ENCODE data around the gene DCUN1D1. TPM values are rescaled to one million over a fixed set of nuclear protein-coding genes. Genes with fewer than 3 reads are reported as not detected.

Gene DCUN1D1
- total and polyA plus RNA-seq, 2 of the 8 experiments (the other 6 are each of a cell fraction or from before 2014, with no cell fraction given) = 6.8 to 70.3 TPM

DNA sequence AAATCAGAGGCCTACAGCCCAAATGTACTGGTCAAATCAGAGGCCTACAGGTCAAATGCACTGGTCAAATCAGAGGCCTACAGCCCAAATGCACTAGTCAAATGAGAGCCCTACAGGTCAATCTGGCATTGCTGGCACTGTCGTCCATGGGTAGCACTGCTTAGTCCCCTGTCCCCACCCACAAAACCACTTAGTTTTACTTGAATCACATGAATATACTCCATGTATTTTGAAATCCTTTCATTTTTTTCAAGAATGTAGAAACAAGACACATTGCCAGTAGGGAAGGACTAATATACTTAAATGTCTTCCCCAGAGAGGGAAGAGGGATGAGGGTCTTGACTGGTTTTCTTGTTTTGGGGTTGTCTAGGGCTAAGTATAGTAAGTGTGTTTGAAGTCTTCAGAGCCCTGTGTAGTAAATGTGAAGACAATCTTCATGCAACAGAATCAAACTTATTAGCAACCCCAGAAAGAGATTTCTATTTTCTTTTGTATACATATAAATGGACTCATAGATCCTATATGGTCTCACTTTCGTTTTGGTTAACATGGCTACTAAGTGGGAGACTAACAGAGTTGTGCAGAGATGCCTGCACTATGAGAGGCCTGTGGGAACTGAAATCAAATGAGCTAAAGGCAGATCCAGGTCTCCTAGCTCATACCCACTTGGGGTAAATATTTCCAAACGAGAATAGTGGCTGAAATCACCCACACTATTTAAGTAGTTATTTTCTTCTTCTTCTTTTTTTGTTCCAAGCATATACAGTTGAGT lies 38.3 kb upstream of the DCUN1D1 start (continued):
- no peak for TF ChIP-seq TAF7 (optimal IDR thresholded peaks at IDR 0.05; ENCODE audit: borderline replicate concordance, low read depth, low read length)
- TF ChIP-seq, protein P1, sequence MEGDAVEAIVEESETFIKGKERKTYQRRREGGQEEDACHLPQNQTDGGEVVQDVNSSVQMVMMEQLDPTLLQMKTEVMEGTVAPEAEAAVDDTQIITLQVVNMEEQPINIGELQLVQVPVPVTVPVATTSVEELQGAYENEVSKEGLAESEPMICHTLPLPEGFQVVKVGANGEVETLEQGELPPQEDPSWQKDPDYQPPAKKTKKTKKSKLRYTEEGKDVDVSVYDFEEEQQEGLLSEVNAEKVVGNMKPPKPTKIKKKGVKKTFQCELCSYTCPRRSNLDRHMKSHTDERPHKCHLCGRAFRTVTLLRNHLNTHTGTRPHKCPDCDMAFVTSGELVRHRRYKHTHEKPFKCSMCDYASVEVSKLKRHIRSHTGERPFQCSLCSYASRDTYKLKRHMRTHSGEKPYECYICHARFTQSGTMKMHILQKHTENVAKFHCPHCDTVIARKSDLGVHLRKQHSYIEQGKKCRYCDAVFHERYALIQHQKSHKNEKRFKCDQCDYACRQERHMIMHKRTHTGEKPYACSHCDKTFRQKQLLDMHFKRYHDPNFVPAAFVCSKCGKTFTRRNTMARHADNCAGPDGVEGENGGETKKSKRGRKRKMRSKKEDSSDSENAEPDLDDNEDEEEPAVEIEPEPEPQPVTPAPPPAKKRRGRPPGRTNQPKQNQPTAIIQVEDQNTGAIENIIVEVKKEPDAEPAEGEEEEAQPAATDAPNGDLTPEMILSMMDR (IDR thresholded peaks at IDR 0.05; ENCODE audit: control extremely low read depth in 1 of 3, insufficient read depth in 1 of 3, low read depth in 1 of 3, low read length in 3 of 3) = no peak
- no peak for TF ChIP-seq RBBP5 (IDR thresholded peaks at IDR 0.05; ENCODE audit: borderline replicate concordance, low read depth, low read length)
- TF ChIP-seq ASH2L (IDR thresholded peaks at IDR 0.05; ENCODE audit: low read length) = no peak
